WTC11 (cell line): ENCODE data around the gene ERBB4.

Experiments used
- TEAD4 ChIP-seq: sonication (generic); formaldehyde crosslinking; IDR thresholded peaks from 2 replicates; pipeline ENCODE4 v1.8.0; 2022; ENCODE audit warnings: mild to moderate bottlenecking, missing genetic modification reagents
- TF ChIP-seq, protein P1 (sequence below): fragments of 200-600 bp; IDR thresholded peaks from 2 replicates; pipeline ENCODE4 v1.8.0; 2022; ENCODE audit warnings: antibody characterized with exemption

- TF ChIP-seq, protein P1, sequence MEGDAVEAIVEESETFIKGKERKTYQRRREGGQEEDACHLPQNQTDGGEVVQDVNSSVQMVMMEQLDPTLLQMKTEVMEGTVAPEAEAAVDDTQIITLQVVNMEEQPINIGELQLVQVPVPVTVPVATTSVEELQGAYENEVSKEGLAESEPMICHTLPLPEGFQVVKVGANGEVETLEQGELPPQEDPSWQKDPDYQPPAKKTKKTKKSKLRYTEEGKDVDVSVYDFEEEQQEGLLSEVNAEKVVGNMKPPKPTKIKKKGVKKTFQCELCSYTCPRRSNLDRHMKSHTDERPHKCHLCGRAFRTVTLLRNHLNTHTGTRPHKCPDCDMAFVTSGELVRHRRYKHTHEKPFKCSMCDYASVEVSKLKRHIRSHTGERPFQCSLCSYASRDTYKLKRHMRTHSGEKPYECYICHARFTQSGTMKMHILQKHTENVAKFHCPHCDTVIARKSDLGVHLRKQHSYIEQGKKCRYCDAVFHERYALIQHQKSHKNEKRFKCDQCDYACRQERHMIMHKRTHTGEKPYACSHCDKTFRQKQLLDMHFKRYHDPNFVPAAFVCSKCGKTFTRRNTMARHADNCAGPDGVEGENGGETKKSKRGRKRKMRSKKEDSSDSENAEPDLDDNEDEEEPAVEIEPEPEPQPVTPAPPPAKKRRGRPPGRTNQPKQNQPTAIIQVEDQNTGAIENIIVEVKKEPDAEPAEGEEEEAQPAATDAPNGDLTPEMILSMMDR = no peak
- TF ChIP-seq TEAD4 (CRISPR knock-in tag) = no peak
These were observed 1087.0 kb downstream of the ERBB4 start for GRCh38 chr2:211451642-211452041.
